ENCODE measurements around the gene KRT12. TPM values are rescaled to one million over a fixed set of nuclear protein-coding genes. Genes with fewer than 3 reads are reported as not detected.

The KRT12 gene
- total and polyA plus RNA-seq, 2 donors = not detected

Other genes with a start within 250 kb of the KRT12 start
- 126 TPM for gene SMARCE1, start 219.4 kb downstream of the KRT12 start, total RNA-seq
- 97.6 TPM for gene SMARCE1, start 219.4 kb downstream of the KRT12 start, polyA plus RNA-seq
- 1.1 TPM for gene KRT222, start 202.0 kb downstream of the KRT12 start, total RNA-seq
- gene KRT222, start 202.0 kb downstream of the KRT12 start, polyA plus RNA-seq = 0.65 TPM
- 0.26 TPM for gene KRT24, start 163.5 kb downstream of the KRT12 start, total RNA-seq
- gene KRT24, start 163.5 kb downstream of the KRT12 start, polyA plus RNA-seq = 4.7 TPM
- not detected for gene KRT25, start 111.9 kb downstream of the KRT12 start, total RNA-seq
- gene KRT25, start 111.9 kb downstream of the KRT12 start, polyA plus RNA-seq = not detected
- not detected for gene KRT26, start 95.0 kb downstream of the KRT12 start, total RNA-seq
- gene KRT26, start 95.0 kb downstream of the KRT12 start, polyA plus RNA-seq = not detected
- gene KRT27, start 84.7 kb downstream of the KRT12 start, total RNA-seq = not detected
- gene KRT27, start 84.7 kb downstream of the KRT12 start, polyA plus RNA-seq = not detected
- not detected for gene KRT28, start 67.3 kb downstream of the KRT12 start, total RNA-seq
- not detected for gene KRT28, start 67.3 kb downstream of the KRT12 start, polyA plus RNA-seq
- gene KRT10, start 44.6 kb downstream of the KRT12 start, total RNA-seq = 4.8 TPM
- gene KRT10, start 44.6 kb downstream of the KRT12 start, polyA plus RNA-seq = 21.5 TPM
- gene KRT20, start 18.0 kb upstream of the KRT12 start, total RNA-seq = 23.2 TPM
- gene KRT20, start 18.0 kb upstream of the KRT12 start, polyA plus RNA-seq = 2.2 TPM
- 14.7 TPM for gene KRT23, start 70.4 kb upstream of the KRT12 start, total RNA-seq
- gene KRT23, start 70.4 kb upstream of the KRT12 start, polyA plus RNA-seq = 0.87 TPM
- not detected for gene KRT39, start 99.7 kb upstream of the KRT12 start, total RNA-seq
- not detected for gene KRT39, start 99.7 kb upstream of the KRT12 start, polyA plus RNA-seq
- gene KRT40, start 117.1 kb upstream of the KRT12 start, total RNA-seq = not detected
- not detected for gene KRT40, start 117.1 kb upstream of the KRT12 start, polyA plus RNA-seq
- not detected for gene KRTAP3-3, start 126.9 kb upstream of the KRT12 start, total RNA-seq
- gene KRTAP3-3, start 126.9 kb upstream of the KRT12 start, polyA plus RNA-seq = not detected
- gene KRTAP3-2, start 132.7 kb upstream of the KRT12 start, total RNA-seq = not detected
- not detected for gene KRTAP3-2, start 132.7 kb upstream of the KRT12 start, polyA plus RNA-seq
- not detected for gene KRTAP3-1, start 141.9 kb upstream of the KRT12 start, total RNA-seq
- not detected for gene KRTAP3-1, start 141.9 kb upstream of the KRT12 start, polyA plus RNA-seq
- not detected for gene KRTAP1-5, start 160.0 kb upstream of the KRT12 start, total RNA-seq
- gene KRTAP1-5, start 160.0 kb upstream of the KRT12 start, polyA plus RNA-seq = 0.11 TPM
- not detected for gene KRTAP1-4, start 163.0 kb upstream of the KRT12 start, total RNA-seq
- not detected for gene KRTAP1-4, start 163.0 kb upstream of the KRT12 start, polyA plus RNA-seq
- gene KRTAP1-3, start 167.7 kb upstream of the KRT12 start, total RNA-seq = not detected
- not detected for gene KRTAP1-3, start 167.7 kb upstream of the KRT12 start, polyA plus RNA-seq
- not detected for gene KRTAP1-1, start 174.2 kb upstream of the KRT12 start, total RNA-seq
- not detected for gene KRTAP1-1, start 174.2 kb upstream of the KRT12 start, polyA plus RNA-seq
- gene KRTAP2-1, start 180.1 kb upstream of the KRT12 start, total RNA-seq = not detected
- not detected for gene KRTAP2-1, start 180.1 kb upstream of the KRT12 start, polyA plus RNA-seq
- gene KRTAP2-2, start 188.0 kb upstream of the KRT12 start, total RNA-seq = not detected
- gene KRTAP2-2, start 188.0 kb upstream of the KRT12 start, polyA plus RNA-seq = not detected
- gene KRTAP2-3, start 192.9 kb upstream of the KRT12 start, total RNA-seq = not detected
- not detected for gene KRTAP2-3, start 192.9 kb upstream of the KRT12 start, polyA plus RNA-seq
- not detected for gene KRTAP2-4, start 198.7 kb upstream of the KRT12 start, total RNA-seq
- not detected for gene KRTAP2-4, start 198.7 kb upstream of the KRT12 start, polyA plus RNA-seq
- gene KRTAP4-7, start 216.9 kb upstream of the KRT12 start, total RNA-seq = not detected
- gene KRTAP4-7, start 216.9 kb upstream of the KRT12 start, polyA plus RNA-seq = not detected
- gene KRTAP4-8, start 230.9 kb upstream of the KRT12 start, total RNA-seq = not detected
- gene KRTAP4-8, start 230.9 kb upstream of the KRT12 start, polyA plus RNA-seq = not detected
- gene KRTAP4-16, start 235.0 kb upstream of the KRT12 start, total RNA-seq = not detected
- gene KRTAP4-16, start 235.0 kb upstream of the KRT12 start, polyA plus RNA-seq = not detected
- gene KRTAP4-9, start 238.2 kb upstream of the KRT12 start, total RNA-seq = not detected
- not detected for gene KRTAP4-9, start 238.2 kb upstream of the KRT12 start, polyA plus RNA-seq

All from urinary bladder (tissue), 2 donors.